GM19239 (cell line): ENCODE data around the gene TGIF2LY.
"Not testable (repeated sequence)": the region's sequence is repeated elsewhere in the genome, so short reads cannot be mapped to it uniquely, and the experiment has no call there.

Source experiments
- DNase-seq: peaks from one replicate; pipeline ENCODE4 v3.0.0; 2011; ENCODE audit warnings: low spot score; ENCODE audit not compliant: insufficient read length
- FAIRE-seq: peaks from 2 replicates; lab custom pipeline; 2011; peaks lifted over from hg19 to GRCh38; lab: Jason Lieb, UNC

TGIF2LY gene

DNA sequence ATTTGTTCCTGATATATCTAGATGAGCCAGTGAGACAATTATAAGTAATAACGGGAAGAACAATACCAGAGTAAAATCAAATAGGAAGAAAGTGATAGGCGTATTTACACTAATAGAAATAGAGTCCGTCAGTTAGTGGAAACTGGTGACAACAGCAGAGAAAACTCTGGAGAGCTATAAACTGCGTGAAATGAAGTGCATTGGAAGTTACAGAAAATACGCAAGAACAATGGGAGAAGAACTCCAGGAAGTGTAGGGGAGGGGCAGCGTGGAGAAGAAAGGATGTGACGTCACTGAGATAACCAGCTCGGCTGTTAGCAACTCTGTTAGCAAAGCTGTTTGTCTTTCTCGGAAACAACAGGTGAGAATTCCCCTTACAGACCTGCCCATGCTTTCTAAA lies at the start of gene TGIF2LY:
Gene TGIF2LY (plus strand): TSS at position 301 of the 400 bp plus-strand sequence. CDS start 178 bp downstream, outside the sequence.
- FAIRE-seq, result not testable (repeated sequence)

More for the DNA sequence above, at the start of gene TGIF2LY:
- DNase-seq, result not testable (repeated sequence)
